ENCODE results near the gene PGAP2.
A peak's percentile ranks its signal among the peaks of the same experiment; 100 is the strongest.
"Not testable (repeated sequence)": the region's sequence is repeated elsewhere in the genome, so short reads cannot be mapped to it uniquely, and the experiment has no call there.

Gene PGAP2

DNA sequence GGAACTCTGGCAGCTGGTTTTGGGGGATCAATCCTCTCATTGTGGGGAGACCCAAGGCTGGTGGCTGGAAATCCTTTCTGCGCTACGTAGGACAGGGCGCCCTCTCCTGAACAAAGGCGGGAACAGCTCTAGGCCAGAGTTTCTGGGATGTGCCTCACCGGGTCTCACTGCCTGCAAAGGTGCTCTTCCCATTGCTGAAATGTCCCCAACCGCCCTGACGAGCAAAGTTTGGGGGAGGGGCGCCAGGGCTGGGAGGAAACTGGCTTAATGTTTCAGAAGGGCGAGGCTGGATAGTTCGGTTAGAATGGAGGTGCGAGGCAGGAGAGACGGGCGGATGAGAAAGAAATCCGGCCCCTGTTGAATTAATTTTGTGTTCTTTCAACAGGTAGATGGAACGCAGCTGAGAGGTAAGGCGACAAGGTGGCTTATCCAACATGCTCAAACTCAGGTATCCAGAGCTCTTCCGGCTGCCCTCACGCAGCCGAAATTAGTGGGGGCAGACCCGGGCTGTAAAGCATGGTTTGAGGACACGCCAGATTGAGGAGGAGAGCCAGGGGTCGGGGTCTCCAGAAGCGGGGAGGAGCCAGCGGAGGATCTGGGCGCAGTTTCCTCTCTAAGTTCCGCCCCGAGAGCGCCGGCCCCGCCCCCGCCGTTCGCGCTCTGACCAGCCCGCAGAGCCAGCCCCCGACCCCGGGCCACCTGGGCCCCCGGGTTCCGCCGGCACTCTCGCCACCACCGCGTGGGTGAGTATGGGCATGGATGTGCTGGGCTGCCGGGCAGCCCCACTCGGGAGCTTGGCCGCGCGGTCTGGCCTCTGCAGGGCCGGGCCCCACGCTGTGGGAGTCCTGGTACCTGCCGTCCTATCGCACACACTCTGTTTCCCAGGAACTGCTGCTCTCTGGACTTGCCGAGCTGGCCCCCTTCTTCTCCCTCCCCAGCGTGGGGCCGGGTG lies at the start of gene PGAP2:
Gene PGAP2, plus strand, starts transcription at position 652 of the 952 bp plus-strand sequence. CDS start 2,700 bp downstream, outside the sequence.
- DNase-seq (ENCODE audit: low read depth): peak; percentile 55
- TF ChIP-seq, protein P1, sequence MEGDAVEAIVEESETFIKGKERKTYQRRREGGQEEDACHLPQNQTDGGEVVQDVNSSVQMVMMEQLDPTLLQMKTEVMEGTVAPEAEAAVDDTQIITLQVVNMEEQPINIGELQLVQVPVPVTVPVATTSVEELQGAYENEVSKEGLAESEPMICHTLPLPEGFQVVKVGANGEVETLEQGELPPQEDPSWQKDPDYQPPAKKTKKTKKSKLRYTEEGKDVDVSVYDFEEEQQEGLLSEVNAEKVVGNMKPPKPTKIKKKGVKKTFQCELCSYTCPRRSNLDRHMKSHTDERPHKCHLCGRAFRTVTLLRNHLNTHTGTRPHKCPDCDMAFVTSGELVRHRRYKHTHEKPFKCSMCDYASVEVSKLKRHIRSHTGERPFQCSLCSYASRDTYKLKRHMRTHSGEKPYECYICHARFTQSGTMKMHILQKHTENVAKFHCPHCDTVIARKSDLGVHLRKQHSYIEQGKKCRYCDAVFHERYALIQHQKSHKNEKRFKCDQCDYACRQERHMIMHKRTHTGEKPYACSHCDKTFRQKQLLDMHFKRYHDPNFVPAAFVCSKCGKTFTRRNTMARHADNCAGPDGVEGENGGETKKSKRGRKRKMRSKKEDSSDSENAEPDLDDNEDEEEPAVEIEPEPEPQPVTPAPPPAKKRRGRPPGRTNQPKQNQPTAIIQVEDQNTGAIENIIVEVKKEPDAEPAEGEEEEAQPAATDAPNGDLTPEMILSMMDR (IDR thresholded peaks at IDR 0.05; ENCODE audit: low read length, missing control alignments): peak; percentile 73
- peak within 1 kb of the TSS; percentile 69 for H3K4me3 ChIP-seq (replicated peaks; ENCODE audit: low read depth, low read length)

DNA sequence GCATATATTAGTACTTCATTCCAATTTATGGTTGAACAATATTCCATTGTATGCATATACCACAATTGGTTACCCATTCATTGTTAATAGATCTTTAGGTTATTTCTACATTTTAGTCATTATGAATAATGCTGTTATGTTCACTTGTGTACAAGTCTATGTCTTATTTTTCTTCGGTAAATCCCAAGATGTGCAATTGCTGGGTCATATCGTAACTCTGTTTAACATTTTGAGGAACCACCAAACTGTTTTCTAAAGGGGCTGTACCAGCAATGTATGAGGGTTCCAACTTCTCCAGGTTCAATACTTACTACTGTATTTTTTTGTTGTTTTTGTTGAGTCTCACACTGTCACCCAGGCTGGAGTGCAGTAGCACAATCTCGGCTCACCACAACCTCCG lies 44.1 kb upstream of the PGAP2 start:
- DNase-seq (ENCODE audit: low read depth): no peak
- no peak overlapping the region for H3K4me3 ChIP-seq (replicated peaks; ENCODE audit: low read depth, low read length)
- TF ChIP-seq, protein P1 (IDR thresholded peaks at IDR 0.05; ENCODE audit: low read length, missing control alignments): no peak

DNA sequence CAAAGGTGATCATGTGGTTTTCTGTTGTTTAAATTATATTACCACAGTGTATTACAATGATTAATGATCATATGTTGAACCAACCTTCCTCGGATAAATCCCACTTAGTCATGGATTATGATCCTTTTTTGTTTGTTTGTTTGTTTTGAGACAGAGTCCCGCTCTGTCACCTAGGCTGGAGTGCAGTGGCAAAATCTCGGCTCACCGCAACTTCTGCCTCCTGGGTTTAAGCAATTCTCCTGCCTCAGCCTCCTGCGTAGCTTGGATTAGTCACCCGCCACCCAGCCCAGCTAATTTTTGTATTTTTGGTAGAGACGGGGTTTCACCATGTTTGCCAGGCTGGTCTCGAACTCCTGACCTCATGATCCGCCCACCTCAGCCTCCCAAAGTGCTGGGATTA lies 41.5 kb upstream of the PGAP2 start:
- DNase-seq (ENCODE audit: low read depth); H3K4me3 ChIP-seq (replicated peaks; ENCODE audit: low read depth, low read length): not testable (repeated sequence)

DNA sequence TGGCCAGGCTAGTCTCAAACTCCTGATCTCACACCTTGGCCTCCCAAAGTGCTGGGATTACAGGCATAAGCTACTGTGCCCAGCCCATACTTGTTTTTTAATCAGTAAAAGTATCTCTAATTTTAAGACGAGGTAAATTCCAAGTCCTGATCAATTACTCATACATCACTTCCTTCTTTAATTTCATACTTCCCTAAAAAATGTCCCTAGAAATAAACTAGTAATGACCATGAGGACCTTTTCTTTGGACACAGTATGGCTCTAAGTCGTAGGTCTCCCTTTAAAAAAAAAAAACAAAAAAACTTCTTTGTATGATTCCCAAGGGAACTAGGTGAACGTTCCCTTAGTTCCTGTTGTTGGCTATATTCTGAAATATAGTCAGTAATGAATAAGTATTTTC lies 40.8 kb upstream of the PGAP2 start:
- DNase-seq (ENCODE audit: low read depth): no peak

DNA sequence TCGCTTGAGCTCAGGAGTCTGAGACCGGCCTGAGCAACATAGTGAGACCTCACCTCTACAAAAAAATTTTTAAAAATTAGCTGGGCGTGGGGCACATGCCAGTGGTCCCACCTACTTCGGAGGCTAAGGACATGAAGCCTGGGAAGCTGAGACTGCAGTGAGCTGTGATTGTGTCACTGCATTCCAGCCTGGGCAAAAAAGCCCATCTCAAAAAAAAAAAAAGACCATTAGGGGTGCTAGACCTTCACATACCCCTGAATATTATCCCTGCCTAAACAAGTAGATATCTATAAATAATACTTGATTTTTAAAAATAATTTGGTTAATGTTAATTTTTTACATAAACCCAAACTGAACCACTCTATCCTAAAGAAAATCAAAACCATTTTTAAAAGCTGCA lies 35.2 kb upstream of the PGAP2 start:
- no peak overlapping the region for H3K4me3 ChIP-seq (replicated peaks; ENCODE audit: low read depth, low read length)
- DNase-seq (ENCODE audit: low read depth): no peak
- TF ChIP-seq, protein P1 (IDR thresholded peaks at IDR 0.05; ENCODE audit: low read length, missing control alignments): no peak

More for the DNA sequence above, 40.8 kb upstream of the PGAP2 start:
- TF ChIP-seq, protein P1 (IDR thresholded peaks at IDR 0.05; ENCODE audit: low read length, missing control alignments): no peak
- H3K4me3 ChIP-seq (replicated peaks; ENCODE audit: low read depth, low read length): no peak overlapping the region

DNA sequence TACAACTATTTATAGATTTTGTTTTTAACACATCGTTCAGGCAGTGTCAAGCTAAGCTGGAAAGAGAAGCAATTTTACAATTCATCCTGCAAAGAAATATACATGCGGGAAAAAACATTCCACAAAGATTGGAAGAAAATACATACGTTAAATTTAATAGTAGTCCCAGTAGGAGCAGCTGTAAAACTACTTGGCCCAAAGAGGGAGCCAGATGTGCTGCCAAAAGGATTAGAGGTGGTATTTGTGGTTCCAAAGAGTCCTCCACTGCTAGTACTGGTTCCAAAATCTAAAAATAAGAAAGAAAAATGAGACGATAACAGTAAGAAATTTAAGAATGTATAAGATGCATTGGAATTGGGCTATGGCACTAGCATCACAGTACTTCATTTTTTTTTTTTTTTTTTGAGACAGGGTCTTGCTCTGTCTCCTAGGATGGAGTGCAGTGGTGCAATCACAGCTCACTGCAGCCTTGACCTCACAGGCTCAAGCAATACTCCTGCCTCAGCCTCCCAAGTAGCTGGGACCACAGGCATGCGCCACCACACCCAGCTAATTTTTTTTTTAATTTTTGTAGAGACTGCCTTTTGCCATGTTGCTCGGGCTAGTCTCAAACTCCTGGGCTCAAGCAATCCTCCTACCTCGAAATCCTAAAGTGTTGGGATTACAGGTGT lies 32.5 kb upstream of the PGAP2 start:
- TF ChIP-seq, protein P1 (IDR thresholded peaks at IDR 0.05; ENCODE audit: low read length, missing control alignments): peak; percentile 3
- DNase-seq (ENCODE audit: low read depth): peak; percentile 14

DNA sequence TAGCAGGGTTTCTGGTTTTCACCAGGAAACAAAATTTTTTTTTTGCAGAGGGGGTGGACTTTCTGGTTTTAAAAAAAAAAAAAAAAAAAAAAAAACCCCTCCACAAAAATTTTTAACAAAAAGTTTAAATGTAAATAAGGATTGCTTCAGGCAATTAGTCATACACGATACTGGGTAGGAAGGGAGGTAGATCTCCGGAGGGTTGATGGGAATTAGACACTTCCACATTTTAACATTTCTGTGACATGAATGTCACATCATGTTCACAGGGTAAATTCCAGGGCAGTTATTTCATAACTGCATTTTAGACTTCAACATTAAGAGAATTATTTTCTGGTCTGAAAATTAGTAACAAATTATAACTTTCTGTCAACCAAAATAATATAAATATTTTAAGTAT lies 26.9 kb upstream of the PGAP2 start:
- H3K4me3 ChIP-seq (replicated peaks; ENCODE audit: low read depth, low read length): no peak overlapping the region
- peak; percentile 14 for DNase-seq (ENCODE audit: low read depth)
- TF ChIP-seq, protein P1 (IDR thresholded peaks at IDR 0.05; ENCODE audit: low read length, missing control alignments): no peak

More for the DNA sequence above, 32.5 kb upstream of the PGAP2 start:
- H3K4me3 ChIP-seq (replicated peaks; ENCODE audit: low read depth, low read length): no peak overlapping the region

All from fibroblast of pulmonary artery (primary cell).